ENCODE results near the gene TGFA. TPM values are rescaled to one million over a fixed set of nuclear protein-coding genes. Genes with fewer than 3 reads are reported as not detected.

The TGFA gene
- total RNA-seq, 1 experiment from 2014 or later = 1.0 TPM

- no peak for DNase-seq (ENCODE audit: low spot score)
These were observed 909 bp downstream of the TGFA start for GRCh38 chr2:70552501-70553333.

- no peak for DNase-seq (ENCODE audit: low spot score)
These were observed 2.5 kb downstream of the TGFA start for GRCh38 chr2:70551167-70551566.

GRCh38 chr2:70549962-70550361 lies 3.7 kb downstream of the TGFA start:
- DNase-seq (ENCODE audit: low spot score) = no peak

- DNase-seq (ENCODE audit: low spot score) = no peak
These were observed 4.4 kb downstream of the TGFA start for GRCh38 chr2:70549064-70549710.

DNA sequence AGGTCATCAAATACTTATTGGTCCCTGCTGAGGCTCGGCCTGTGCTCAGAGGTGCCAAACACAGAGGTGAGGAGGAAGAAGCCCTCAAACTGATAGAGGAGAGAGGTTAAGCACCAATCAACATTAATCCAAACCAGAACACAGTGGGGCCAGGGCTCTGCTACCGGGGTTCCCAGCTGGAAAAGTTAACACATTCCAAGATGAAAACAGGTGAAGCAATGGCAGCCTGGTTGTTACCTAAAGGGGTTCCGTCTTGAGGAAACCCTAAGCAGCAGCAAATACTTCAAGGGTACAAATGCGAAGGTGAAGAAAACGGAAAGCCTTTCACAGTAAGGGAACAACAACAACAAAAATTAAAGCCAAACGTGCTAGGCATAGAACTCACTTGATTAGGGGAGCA lies 5.4 kb downstream of the TGFA start:
- DNase-seq (ENCODE audit: low spot score) = no peak

GRCh38 chr2:70546885-70547284 lies 6.7 kb downstream of the TGFA start:
- no peak for DNase-seq (ENCODE audit: low spot score)

DNA sequence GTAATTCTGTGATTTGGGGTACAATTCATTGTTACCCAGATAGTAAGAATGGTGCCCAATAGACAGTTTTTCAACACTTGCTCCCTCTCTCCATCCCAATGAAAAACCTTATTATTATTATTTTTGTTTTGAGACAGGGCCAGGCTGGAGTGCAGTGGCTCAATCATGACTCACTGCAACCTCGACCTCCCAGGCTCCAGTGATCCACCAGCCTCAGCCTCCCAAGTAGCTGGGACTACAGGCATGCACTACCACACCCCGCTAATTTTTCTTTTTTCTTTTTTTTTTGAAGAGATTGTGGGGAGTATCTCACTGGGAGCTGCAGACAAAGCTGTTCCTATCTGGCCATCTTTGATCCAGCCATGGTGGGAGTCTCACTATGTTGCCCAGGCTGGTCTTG lies 7.2 kb downstream of the TGFA start:
- DNase-seq (ENCODE audit: low spot score) = no peak

DNA sequence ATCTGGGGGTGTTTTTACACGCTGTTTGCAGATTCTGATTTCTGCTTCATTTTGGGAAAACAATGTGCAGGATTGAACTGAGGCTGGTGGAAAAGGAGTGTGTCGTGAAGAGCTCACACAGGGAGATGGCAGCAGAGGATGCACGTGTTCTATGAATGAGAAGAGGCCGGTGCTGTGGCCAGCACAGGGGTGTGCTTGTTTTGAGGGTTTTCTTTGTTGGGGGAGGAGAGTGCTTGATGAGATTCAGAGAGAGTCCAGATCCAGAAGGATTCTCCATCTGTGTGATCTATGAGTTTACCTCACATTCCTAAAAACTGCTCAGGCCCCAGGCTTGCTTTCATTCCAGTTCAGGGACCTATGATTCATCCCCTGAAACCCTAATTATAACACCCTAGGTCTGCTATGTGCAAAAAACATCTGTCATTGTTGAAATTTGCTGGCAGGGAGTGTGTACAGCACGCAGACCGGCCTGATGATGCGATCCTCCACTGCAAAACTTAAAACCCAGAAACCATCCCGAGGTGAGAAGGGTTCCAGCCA lies 12.1 kb downstream of the TGFA start:
- DNase-seq (ENCODE audit: low spot score) = peak; percentile 80

GRCh38 chr2:70537840-70538239 lies 15.8 kb downstream of the TGFA start:
- DNase-seq (ENCODE audit: low spot score) = no peak

DNA sequence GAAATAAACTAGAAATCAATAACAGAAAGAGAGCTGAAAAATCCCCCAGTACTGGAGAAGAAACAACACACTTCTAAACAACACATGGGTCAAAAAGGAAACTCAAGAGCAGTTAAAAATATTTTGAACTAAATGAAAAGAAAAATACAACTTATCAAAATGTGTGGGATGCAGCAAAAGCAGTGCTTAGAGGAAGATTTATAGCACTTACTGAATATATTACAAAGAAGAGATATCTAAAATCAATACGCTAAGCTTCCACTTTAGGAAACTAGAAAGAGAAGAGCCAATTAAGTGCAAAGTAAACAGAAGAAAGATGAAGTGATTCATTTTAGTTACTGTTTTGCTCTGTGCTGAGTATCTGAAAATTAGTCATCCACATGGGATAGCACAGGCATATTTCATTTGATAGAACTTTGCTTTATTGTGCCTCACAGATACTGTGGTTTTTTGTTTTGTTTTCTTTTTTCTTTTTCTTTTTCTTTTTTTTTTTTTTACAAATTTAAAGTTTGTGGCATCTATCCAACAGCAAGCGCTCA lies 17.0 kb downstream of the TGFA start:
- DNase-seq (ENCODE audit: low spot score) = no peak

DNA sequence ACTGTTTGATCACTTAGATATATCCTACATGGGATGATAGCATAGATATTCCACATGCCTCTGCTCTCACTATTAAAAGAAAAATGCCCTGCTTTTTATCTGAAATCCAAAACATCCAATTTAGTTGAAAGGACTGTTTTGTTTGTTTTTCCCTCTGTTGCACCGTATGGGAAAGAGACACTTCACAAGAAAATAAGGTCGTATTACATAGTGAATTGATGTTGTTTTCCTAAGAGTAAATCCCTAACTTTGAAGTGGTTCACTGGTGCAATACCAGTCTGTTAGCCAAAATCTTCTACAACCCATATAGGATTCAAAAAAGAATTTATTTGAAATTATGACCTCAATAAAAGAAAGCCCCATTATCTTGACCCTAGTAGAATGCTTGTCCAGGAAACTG lies 18.1 kb downstream of the TGFA start:
- no peak for DNase-seq (ENCODE audit: low spot score)

GRCh38 chr2:70534183-70534836 lies 19.3 kb downstream of the TGFA start:
- DNase-seq (ENCODE audit: low spot score) = no peak

GRCh38 chr2:70532244-70532935 lies 21.2 kb downstream of the TGFA start:
- no peak for DNase-seq (ENCODE audit: low spot score)

DNA sequence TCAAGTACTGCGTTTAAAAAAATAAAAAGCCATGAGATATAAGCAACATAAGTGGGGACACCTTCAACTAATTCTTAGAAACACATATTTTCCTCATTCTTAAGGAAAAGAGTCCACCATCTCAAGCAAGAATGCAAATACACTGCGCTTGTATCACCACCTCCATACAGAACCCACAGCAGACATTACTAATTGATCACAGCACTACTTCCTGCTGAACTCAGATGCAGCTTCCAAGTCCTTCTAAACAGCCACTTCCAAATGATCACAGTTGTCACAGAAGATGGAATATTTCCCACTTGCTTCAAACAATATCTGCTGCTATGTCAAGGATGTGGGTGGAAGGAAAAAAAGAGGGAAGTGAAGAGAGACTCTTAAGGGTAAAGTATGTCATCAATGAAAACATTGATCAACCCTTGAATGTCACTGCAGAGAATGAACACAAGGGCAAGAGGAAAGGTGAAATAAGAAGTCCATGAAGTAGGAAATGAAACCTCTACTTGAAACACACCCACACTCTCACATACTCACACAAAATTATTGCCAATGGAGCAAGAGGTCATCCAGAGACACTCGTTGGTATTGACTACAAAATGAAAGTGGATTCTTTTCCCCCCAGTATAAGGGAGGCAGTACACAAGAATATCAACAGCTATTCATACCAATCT lies 22.1 kb downstream of the TGFA start:
- DNase-seq (ENCODE audit: low spot score) = no peak

DNA sequence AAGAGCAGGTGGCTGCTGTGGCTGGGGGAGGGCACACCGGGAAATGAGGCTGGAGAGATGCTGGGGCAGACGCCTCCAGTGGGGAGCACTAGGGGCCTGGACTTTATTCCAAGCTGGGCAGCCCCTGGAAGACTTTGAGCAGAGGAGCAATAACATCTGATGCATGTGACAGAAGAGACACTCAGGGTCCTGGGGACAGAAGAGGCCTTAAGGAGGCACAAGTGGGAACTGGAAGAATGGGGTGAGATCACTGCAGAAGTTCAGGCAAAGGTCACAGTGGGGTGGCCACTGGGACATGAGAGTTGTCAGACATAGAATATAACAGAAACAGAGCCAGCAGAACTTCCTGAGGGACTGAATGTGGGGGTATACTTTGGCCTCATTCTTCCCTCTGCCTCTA lies 24.0 kb downstream of the TGFA start:
- DNase-seq (ENCODE audit: low spot score) = no peak

DNA sequence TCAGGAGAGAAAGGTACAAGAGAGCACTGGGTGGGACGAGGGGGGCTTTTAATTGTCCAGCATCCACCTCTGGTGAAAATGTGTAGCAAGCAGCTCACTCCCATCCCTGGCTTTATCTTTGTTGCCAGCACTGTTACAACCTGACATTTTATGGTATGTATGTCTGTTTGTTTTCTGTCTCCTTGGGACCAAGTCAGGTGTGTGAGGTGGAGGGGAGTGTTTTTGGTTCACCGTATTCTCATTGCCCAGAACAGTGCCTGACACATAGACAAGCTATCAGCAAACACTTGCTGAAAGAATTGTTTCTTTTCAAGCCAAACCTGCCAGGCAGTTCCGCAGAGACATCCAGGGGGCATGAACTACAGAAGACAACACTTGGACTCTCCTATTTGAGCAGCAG lies 24.7 kb downstream of the TGFA start:
- no peak for DNase-seq (ENCODE audit: low spot score)

DNA sequence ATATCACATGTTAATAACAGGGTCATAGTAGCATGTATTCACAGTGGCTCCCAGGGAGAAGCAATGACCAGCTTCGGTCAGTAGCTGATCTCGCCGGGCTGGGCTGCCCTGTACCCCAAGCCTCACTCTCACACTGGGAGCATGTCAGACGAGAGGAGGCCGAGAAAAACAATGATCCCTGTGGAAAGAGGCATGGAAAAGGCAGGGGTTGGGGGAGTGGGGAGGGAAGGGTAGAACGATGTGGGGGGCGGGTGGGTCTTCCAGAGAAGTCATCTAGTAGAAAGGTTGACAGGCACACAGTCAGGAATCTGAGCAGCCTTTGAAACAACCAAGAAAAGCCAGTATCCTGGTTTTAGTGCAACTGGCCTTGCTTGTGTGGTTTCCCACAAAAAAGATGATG lies 25.4 kb downstream of the TGFA start:
- DNase-seq (ENCODE audit: low spot score) = no peak

DNA sequence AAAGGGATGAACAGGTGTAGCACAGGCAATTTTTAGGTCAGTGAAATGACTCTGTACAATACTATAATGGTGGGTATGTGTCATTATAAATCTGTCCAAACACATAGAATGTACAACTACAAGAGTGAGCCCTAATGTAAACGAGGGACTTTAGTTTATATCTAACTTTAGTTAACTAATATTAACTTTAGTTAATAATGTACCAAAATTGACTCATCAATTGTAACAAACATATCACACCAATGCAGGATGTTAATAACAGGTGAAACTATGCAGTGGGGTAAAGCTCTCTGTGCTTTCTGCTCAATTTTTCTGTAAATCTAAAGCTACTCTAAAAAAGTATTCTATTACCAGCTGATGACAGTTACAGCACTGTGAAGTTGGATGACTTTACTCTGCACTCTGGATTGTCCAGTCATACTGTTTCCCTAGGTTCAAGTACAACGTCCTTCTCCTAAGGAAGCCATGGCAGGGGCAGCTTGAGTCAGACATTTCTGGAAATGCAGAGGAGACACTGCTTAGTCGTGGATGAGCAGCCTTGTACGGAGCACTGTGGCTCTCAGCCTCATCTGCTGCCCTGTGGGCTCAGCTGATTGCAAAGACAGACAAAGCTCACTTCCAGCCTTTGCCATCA lies 26.1 kb downstream of the TGFA start:
- no peak for DNase-seq (ENCODE audit: low spot score)

GRCh38 chr2:70526126-70526525 lies 27.5 kb downstream of the TGFA start:
- no peak for DNase-seq (ENCODE audit: low spot score)

GRCh38 chr2:70525032-70525431 lies 28.6 kb downstream of the TGFA start:
- DNase-seq (ENCODE audit: low spot score) = peak; percentile 70
